Stimulated activated CD4-positive, alpha-beta T cell treated with anti-CD3 and anti-CD28 coated beads, Interleukin-4, amount 100 ng/mL, for 48 hours (primary cell): ENCODE results near the gene ZBTB17.
A peak's percentile ranks its signal among the peaks of the same experiment; 100 is the strongest.
"Not testable (repeated sequence)": the region's sequence is repeated elsewhere in the genome, so short reads cannot be mapped to it uniquely, and the experiment has no call there.

ENCODE experiments used
- DNase-seq, 2 donors: peaks; one replicate each; pipeline ENCODE4 v3.0.0-alpha.2; 2020; ENCODE audit warnings: low read depth in 2 of 2

Gene ZBTB17

DNA sequence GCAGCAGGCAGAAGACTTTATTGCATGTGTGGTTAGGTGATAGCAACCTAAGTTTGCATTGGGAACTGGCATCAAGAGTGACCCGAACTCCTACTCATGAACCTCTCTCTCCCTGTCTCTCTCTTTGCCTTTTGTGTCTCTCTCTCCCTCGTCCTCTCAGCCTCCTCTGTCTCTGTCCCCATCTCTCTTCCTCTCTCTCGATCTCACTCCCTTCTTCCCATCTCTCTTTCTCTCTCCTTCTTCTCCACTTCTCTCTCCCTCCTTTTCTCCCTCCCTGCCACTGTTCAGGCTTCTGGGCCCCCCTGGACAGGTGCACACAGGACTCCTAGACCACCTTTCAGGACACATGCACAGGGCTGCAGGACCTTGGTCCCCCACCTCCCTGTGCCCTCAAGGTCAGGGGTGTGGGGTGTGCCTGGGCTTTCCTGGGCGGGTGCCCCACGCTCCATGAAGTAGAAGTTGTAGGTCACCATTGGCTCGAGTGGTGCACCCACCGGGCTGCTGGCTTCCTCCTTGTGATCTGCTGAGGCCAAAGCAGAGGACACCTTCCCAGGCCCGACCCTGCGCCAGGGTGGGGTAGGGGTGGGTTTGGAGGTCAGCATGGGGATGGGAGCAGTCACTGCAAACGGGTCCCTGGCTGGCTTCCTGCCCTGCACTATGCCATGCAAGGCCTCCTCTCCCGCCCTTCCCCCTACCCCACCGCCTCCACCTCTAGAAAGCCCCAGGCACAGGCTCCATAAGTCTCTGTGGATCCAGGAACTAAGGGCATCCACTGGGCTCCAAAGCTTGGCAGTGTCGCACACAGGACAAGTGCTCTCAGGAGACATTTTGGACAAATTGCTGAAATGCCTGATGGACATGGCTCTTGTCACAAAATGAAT, 13.2 kb upstream of the ZBTB17 start:
- DNase-seq: no peak

DNA sequence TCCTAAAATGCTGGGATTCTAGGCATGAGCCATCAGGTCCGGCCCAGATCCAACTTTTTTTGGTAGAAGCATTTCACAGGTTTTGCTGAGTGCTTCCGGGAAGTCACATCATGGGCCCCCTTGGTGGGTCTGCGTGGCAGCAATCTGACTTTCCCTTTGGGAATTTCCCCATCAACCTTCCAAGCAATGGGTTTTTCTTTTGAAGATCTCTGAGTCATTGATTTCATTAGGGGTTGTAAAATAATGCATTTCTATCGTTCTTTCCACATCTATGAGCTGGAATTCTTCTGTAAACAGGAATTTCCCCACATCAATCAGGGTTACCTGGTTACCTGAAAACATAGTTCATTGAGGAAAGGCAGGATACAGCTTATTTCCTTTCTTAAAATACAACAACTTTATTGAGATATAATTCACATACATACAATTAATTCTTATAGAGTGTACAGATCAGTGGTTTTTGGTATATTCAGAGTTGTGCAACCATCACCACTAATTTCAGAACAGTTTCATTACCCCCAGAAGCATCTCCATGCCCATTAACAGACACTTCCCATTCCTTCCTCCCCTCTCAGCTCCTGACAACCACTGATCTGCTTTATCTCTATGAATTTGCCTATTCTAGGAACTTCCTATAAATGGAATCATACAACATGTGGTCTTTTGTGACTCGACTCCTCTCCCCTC, 9.9 kb upstream of the ZBTB17 start:
- no peak for DNase-seq

GRCh38 chr1:15983275-15983674, 7.4 kb upstream of the ZBTB17 start:
- DNase-seq: no peak

GRCh38 chr1:15981679-15982078, 5.8 kb upstream of the ZBTB17 start:
- no peak for DNase-seq

- not testable (repeated sequence) for DNase-seq
Measured at GRCh38 chr1:15977947-15978346, 2.0 kb upstream of the ZBTB17 start.

DNA sequence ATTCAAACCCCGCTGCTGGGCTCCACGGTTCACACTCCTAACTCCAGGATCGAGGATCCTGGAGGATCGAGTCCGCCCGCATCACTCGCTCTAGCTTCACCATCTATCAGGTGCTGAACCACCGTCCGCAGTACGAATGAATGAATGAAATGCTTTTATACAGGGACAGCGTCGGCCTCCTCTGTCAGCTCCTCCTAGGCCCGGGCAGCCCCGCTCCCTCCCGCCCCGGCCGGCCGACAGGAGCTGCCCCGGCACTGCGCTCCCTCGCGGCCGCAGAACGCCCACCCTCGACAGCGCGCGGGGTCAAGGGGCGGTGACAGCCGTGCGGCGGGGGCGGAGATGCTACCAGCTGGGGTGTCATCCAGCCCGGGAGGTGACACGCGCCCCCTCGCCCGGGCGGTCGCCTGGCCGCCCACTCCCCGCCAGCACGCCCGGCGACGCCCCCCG, 520 bp downstream of the ZBTB17 start:
- DNase-seq: peak; percentile 63 to 74

GRCh38 chr1:15974855-15975254, 1.0 kb downstream of the ZBTB17 start:
- DNase-seq: peak in 1 of 2 donors; percentile 23

DNA sequence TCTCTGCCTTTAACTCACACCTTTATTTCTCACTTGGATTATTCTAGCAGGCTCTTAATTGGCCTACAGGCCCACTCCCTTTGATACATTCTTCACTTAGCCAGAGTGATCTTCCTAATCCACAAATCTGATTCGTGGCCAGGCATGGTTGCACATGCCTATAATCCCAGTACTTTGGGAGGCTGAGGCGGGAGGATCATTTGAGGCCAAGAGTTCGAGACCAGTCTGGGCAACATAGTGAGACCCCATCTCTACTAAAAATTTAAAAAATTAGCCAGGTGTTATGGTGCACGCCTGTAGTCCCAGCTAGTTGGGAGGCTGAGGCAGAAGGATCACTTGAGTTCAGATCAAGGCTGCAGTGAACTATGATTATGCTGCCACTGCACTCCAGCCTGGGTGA, 2.1 kb downstream of the ZBTB17 start:
- DNase-seq: no peak

GRCh38 chr1:15972409-15972808, 3.5 kb downstream of the ZBTB17 start:
- DNase-seq: no peak

- no peak for DNase-seq
Measured at GRCh38 chr1:15970911-15971310, 5.0 kb downstream of the ZBTB17 start.

GRCh38 chr1:15969321-15969880, 6.5 kb downstream of the ZBTB17 start:
- no peak for DNase-seq

- DNase-seq: no peak
Measured at GRCh38 chr1:15968172-15968571, 7.7 kb downstream of the ZBTB17 start.

GRCh38 chr1:15966956-15967344, 9.0 kb downstream of the ZBTB17 start:
- no peak for DNase-seq

GRCh38 chr1:15966081-15966955, 9.6 kb downstream of the ZBTB17 start:
- peak; percentile 66 to 77 for DNase-seq

- DNase-seq: no peak
Measured at GRCh38 chr1:15965228-15965767, 10.6 kb downstream of the ZBTB17 start.

DNA sequence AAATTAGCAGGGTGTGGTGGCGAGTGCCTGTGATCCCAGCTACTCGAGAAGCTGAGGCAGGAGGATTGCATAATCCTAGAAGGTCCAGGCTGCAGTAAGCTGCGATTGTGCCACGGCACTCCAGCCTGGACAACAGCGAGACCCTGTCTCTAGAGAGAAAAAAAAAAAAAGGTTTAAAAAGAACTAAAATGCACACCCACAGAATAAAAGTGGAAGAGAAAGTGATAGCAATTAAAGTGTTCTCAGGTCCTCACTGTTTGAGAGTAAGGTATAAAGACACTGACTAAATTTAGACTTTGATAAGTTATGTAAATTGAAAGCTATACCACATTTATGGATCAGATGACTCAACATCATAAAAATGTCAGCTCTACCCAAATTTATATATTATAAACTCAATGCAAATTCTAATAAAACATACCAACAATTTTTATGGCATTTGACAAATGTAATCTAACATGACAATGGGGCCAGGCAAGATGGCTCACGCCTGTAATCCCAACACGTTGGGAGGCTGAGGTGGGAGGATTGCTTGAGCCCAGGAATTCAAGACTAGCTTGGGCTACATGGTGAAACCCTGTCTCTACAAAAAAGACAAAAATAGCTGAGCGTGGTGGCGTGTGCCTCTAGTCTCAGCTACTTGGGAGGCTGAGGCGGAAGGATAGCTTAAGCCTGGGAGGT, 11.8 kb downstream of the ZBTB17 start:
- no peak for DNase-seq

GRCh38 chr1:15963363-15963967, 12.4 kb downstream of the ZBTB17 start:
- no peak for DNase-seq

GRCh38 chr1:15962671-15963362, 13.1 kb downstream of the ZBTB17 start:
- DNase-seq: no peak

DNA sequence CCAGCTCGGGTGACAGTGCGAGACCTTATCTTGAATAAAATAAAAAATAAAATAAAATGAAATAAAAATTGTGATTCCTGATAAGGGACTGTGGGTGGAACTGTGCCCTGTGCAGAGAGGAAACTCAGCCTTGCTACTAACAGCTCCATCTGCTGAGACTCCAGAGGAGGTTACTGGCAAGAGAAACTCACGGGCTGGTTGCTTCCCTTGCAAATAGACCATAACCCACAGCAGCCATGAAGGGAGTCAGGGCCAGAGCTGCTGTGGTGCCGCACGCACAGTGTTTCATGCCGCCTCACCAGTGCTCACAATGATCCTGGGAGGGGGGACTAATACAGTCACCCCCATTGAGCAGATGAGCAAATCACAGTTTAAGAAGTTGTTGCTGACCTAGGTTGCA, 13.7 kb downstream of the ZBTB17 start:
- DNase-seq: no peak

- DNase-seq: no peak
Measured at GRCh38 chr1:15961492-15961891, 14.4 kb downstream of the ZBTB17 start.
